ENCODE results near the gene EPHB3. TPM values are rescaled to one million over a fixed set of nuclear protein-coding genes. Genes with fewer than 3 reads are reported as not detected.
A peak's percentile ranks its signal among the peaks of the same experiment; 100 is the strongest.

The EPHB3 gene
- total and polyA plus RNA-seq, 12 donors: 0.29 to 3.7 (median 1.2) TPM

DNA sequence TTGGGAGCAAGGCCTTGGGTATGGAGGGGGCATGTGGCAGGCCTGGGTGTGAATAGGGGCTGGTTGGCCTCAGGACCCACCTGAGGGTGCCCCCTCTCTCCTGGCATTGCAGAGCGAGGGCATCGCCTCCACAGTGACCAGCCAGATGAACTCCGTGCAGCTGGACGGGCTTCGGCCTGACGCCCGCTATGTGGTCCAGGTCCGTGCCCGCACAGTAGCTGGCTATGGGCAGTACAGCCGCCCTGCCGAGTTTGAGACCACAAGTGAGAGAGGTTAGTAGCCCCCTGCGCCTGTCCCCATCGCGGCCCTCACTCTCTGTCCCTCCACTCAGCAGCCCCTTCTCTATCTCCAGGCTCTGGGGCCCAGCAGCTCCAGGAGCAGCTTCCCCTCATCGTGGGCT lies 16.0 kb downstream of the EPHB3 start:
- H3K27ac ChIP-seq: no peak overlapping the region
- WGBS, 4 donors: 89 to 97% (median 96%) methylated on average over 10 to 15 of the region's 15 CpGs
- TF ChIP-seq POLR2A (IDR thresholded peaks at IDR 0.05): no peak
- TF ChIP-seq, protein P1, sequence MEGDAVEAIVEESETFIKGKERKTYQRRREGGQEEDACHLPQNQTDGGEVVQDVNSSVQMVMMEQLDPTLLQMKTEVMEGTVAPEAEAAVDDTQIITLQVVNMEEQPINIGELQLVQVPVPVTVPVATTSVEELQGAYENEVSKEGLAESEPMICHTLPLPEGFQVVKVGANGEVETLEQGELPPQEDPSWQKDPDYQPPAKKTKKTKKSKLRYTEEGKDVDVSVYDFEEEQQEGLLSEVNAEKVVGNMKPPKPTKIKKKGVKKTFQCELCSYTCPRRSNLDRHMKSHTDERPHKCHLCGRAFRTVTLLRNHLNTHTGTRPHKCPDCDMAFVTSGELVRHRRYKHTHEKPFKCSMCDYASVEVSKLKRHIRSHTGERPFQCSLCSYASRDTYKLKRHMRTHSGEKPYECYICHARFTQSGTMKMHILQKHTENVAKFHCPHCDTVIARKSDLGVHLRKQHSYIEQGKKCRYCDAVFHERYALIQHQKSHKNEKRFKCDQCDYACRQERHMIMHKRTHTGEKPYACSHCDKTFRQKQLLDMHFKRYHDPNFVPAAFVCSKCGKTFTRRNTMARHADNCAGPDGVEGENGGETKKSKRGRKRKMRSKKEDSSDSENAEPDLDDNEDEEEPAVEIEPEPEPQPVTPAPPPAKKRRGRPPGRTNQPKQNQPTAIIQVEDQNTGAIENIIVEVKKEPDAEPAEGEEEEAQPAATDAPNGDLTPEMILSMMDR (IDR thresholded peaks at IDR 0.05): no peak

DNA sequence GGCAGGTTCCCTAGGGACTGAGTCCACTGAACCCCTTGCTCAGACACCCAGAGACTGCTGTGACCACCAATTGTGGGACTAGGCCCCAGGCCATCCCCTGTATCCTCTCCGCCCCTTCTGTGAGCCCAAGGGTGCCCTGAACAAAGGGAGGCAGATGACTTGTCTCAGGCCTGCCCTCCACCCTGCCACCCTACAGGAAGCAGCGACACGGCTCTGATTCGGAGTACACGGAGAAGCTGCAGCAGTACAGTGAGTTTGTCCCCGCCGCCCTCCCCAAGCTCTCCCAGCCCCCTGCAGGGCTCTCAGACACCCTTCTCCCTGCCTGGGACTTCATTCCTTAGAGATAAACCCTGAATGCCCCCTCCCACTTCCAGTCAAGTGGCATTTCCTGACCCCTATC lies 16.6 kb downstream of the EPHB3 start:
- no peaks in the 10 kb centered on the region for H3K27me3 ChIP-seq
- no peak for TF ChIP-seq POLR2A (IDR thresholded peaks at IDR 0.05)
- TF ChIP-seq, protein P1 (IDR thresholded peaks at IDR 0.05): no peak
- H3K36me3 ChIP-seq (replicated peaks in 1 of 2): peaks cover 0 to 6% of the 10 kb centered on the region in 2 donors
- whole genome bisulfite sequencing, 4 donors: 94 to 97% (median 96%) methylated on average over 7 of the region's 7 CpGs
- H3K4me3 ChIP-seq: no peak overlapping the region
- peaks cover 3 to 4% of the 10 kb centered on the region in 2 donors for H3K4me1 ChIP-seq (replicated peaks in 1 of 2)
- no peaks in the 10 kb centered on the region for H3K9me3 ChIP-seq (replicated peaks in 1 of 3)
- no peak for DNase-seq
- H3K27ac ChIP-seq: no peak overlapping the region
- intact Hi-C loops (cut with DNase I): no loop called here

More for the DNA sequence above, 16.0 kb downstream of the EPHB3 start:
- H3K36me3 ChIP-seq (replicated peaks in 1 of 2): peaks cover 0 to 6% of the 10 kb centered on the region in 2 donors
- no peak for DNase-seq
- H3K27me3 ChIP-seq: no peaks in the 10 kb centered on the region
- H3K4me3 ChIP-seq: no peak overlapping the region
- H3K9me3 ChIP-seq (replicated peaks in 1 of 3): no peaks in the 10 kb centered on the region
- intact Hi-C loops (cut with DNase I): no loop called here
- peaks cover 0 to 4% of the 10 kb centered on the region in 2 donors for H3K4me1 ChIP-seq (replicated peaks in 1 of 2)

DNA sequence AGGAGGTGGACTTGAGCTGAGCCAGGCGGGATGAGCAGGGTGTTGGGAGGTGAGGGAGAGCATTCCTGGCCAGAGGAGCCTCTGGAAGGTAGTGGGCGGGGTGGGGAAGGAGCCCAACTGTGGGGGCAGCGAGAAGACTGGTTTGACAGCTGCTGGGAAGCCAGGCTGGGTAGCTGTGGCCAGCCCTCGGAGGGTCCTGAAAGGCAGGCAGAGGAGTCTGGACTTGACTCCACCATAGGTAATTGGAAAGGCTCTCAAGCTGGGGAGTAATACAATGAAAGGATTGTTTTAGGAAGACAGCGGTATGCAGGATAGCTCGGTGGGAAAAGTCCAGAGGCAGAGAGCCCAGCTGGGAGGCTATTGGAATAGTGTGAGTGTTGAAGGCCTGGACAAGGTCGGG lies 17.2 kb downstream of the EPHB3 start:
- Histone ChIP-seq H3K36me3 (replicated peaks in 1 of 2) (peaks cover 0 to 6% of the 10 kb centered on the region in 2 donors), H3K27me3 (no peaks in the 10 kb centered on the region), H3K27ac (no peak overlapping the region), H3K9me3 (replicated peaks in 1 of 3) (no peaks in the 10 kb centered on the region), H3K4me3 (no peak overlapping the region), H3K4me1 (replicated peaks in 1 of 2) (peaks cover 3 to 4% of the 10 kb centered on the region in 2 donors)
- TF ChIP-seq, protein P1 (IDR thresholded peaks at IDR 0.05): no peak
- no peak for TF ChIP-seq POLR2A (IDR thresholded peaks at IDR 0.05)
- intact Hi-C loops (cut with DNase I): no loop called here
- WGBS, 4 donors: 90 to 96% (median 91%) methylated on average over 7 of the region's 7 CpGs
- DNase-seq: no peak

DNA sequence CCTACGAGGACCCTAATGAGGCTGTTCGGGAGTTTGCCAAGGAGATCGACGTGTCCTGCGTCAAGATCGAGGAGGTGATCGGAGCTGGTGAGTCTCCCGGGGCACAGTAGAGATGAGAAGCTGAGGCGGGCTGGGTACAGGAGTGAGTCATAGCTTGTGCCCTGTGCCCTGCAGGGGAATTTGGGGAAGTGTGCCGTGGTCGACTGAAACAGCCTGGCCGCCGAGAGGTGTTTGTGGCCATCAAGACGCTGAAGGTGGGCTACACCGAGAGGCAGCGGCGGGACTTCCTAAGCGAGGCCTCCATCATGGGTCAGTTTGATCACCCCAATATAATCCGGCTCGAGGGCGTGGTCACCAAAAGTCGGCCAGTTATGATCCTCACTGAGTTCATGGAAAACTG lies 17.9 kb downstream of the EPHB3 start:
- Histone ChIP-seq H3K4me1 (replicated peaks in 1 of 2) (peaks cover 3 to 4% of the 10 kb centered on the region in 2 donors), H3K4me3 (no peak overlapping the region), H3K27ac (no peak overlapping the region), H3K27me3 (no peaks in the 10 kb centered on the region), H3K36me3 (replicated peaks in 1 of 2) (peaks cover 0 to 6% of the 10 kb centered on the region in 2 donors), H3K9me3 (replicated peaks in 1 of 3) (no peaks in the 10 kb centered on the region)
- 82 to 91% (median 87%) methylated on average over 21 to 22 of the region's 22 CpGs for WGBS, 4 donors
- intact Hi-C loops (cut with DNase I): no loop called here
- TF ChIP-seq, protein P1 (IDR thresholded peaks at IDR 0.05): no peak
- TF ChIP-seq POLR2A (IDR thresholded peaks at IDR 0.05): no peak
- peak in 1 of 7 donors; percentile 23 for DNase-seq
